ENCODE data around the gene CDK3. TPM values are rescaled to one million over a fixed set of nuclear protein-coding genes. Genes with fewer than 3 reads are reported as not detected.
A peak's percentile ranks its signal among the peaks of the same experiment; 100 is the strongest.

CDK3 gene
- total RNA-seq, 1 experiment from 2014 or later, result 5.2 TPM

- no peaks in the 10 kb centered on the region for H3K27me3 ChIP-seq (replicated peaks; ENCODE audit: control insufficient read depth, insufficient read depth, low read length)
- ChIA-PET CTCF (interaction anchor here (0.6 kb wide), 1 partner anchor 344 kb away, joined by 3 read pairs; no protein-coding TSS in a partner anchor), POLR2A (no interaction called here)
- Mint-ChIP-seq H3K27me3 (ENCODE audit: insufficient read depth, unreplicated experiment) (no peaks in the 10 kb centered on the region), H3K27ac (ENCODE audit: unreplicated experiment) (peak overlapping the region; percentile 50), H3K36me3 (ENCODE audit: insufficient read depth, unreplicated experiment) (peaks cover 8% of the 10 kb centered on the region), H3K9me3 (ENCODE audit: unreplicated experiment) (no peaks in the 10 kb centered on the region), H3K4me1 (ENCODE audit: low read depth, unreplicated experiment) (peaks cover 10% of the 10 kb centered on the region), H3K4me3 (ENCODE audit: unreplicated experiment) (no peak overlapping the region)
- no TSS peak for BruUV-seq (replicated peaks)
- TF ChIP-seq CTCF (IDR thresholded peaks at IDR 0.05; ENCODE audit: insufficient read depth in 1 of 2, low read depth in 1 of 2, low read length in 1 of 2, severe bottlenecking in 1 of 2, unreplicated experiment in 1 of 2), result no peak
- no peaks in the 10 kb centered on the region for H3K36me3 ChIP-seq (ENCODE audit: control insufficient read depth, insufficient read depth, low read length)
- DNase-seq, result no peak
- H3K4me1 ChIP-seq, result peaks cover 11% of the 10 kb centered on the region
- H3K4me3 ChIP-seq (ENCODE audit: low read depth, low read length), result no peak overlapping the region
- H3K9me3 ChIP-seq, result no peaks in the 10 kb centered on the region; the same call in 1 of the 2 replicates
- intact Hi-C loops (cut with micrococcal nuclease; ENCODE audit: unreplicated experiment), result no loop called here
These were observed 26.1 kb downstream of the CDK3 start for GRCh38 chr17:76026714-76027158.

DNA sequence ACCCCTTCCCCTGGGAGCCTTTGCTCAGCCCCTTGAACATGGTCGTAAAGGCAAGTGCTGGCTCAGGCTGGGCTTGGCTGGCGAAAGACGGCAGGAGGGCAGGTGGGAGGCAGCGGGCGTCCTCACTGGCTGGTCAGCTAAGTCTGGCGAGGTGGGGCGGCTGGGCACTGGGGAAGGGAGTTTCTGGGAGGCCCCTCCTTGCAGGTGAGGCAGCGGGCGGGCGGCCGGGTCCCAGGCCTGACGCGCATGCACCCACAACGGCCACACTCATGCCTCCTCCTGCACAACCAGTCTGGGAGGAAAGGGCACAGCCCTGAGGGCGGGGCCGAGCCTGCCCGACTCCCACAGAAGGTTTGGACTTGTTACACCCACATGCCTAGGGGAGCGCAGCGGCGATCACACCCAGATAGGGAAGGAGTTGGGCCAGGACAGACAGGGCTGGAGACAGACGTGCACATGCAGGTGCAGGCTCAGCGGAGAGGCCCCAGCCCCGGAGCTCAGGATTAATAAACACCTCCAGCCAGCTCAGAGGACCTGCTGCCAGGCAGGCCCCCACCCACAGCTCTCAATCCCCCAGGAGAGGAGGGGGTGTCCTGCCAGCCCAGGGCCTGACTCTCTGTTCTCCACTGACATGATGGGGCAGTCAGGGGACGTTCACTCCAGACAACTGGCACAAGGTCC, 26.6 kb downstream of the CDK3 start, which contains the start of gene EVPL:
Gene EVPL (minus strand): TSS at position 148 of the 681 bp plus-strand sequence. CDS start 108 bp downstream, at position 40.
- Histone ChIP-seq H3K36me3 (ENCODE audit: control insufficient read depth, insufficient read depth, low read length) (no peaks in the 10 kb centered on the region), H3K4me3 (ENCODE audit: low read depth, low read length) (no peak within 1 kb of the TSS), H3K27me3 (replicated peaks; ENCODE audit: control insufficient read depth, insufficient read depth, low read length) (no peaks in the 10 kb centered on the region), H3K9me3 (no peaks in the 10 kb centered on the region; the same call in 1 of the 2 replicates), H3K4me1 (peaks cover 11% of the 10 kb centered on the region)
- CTCF ChIA-PET, result interaction anchor here (0.6 to 1.0 kb wide), 2 partner anchors 13 to 343 kb away, joined by 3 read pairs; no protein-coding TSS in a partner anchor
- H3K36me3 Mint-ChIP-seq (ENCODE audit: insufficient read depth, unreplicated experiment), result peaks cover 8% of the 10 kb centered on the region
- H3K27me3 Mint-ChIP-seq (ENCODE audit: insufficient read depth, unreplicated experiment), result no peaks in the 10 kb centered on the region
- TF ChIP-seq CTCF (IDR thresholded peaks at IDR 0.05; ENCODE audit: insufficient read depth in 1 of 2, low read depth in 1 of 2, low read length in 1 of 2, severe bottlenecking in 1 of 2, unreplicated experiment in 1 of 2), result no peak
- no TSS peak for BruUV-seq (replicated peaks)
- H3K9me3 Mint-ChIP-seq (ENCODE audit: unreplicated experiment), result no peaks in the 10 kb centered on the region
- peak in 1 of 2 experiments; percentile 57 for DNase-seq
- no peak within 1 kb of the TSS for H3K4me3 Mint-ChIP-seq (ENCODE audit: unreplicated experiment)
- intact Hi-C loops (cut with micrococcal nuclease; ENCODE audit: unreplicated experiment), result no loop called here
- peak within 1 kb of the TSS; percentile 50 for H3K27ac Mint-ChIP-seq (ENCODE audit: unreplicated experiment)
- POLR2A ChIA-PET, result no interaction called here
- H3K4me1 Mint-ChIP-seq (ENCODE audit: low read depth, unreplicated experiment), result peaks cover 10% of the 10 kb centered on the region

DNA sequence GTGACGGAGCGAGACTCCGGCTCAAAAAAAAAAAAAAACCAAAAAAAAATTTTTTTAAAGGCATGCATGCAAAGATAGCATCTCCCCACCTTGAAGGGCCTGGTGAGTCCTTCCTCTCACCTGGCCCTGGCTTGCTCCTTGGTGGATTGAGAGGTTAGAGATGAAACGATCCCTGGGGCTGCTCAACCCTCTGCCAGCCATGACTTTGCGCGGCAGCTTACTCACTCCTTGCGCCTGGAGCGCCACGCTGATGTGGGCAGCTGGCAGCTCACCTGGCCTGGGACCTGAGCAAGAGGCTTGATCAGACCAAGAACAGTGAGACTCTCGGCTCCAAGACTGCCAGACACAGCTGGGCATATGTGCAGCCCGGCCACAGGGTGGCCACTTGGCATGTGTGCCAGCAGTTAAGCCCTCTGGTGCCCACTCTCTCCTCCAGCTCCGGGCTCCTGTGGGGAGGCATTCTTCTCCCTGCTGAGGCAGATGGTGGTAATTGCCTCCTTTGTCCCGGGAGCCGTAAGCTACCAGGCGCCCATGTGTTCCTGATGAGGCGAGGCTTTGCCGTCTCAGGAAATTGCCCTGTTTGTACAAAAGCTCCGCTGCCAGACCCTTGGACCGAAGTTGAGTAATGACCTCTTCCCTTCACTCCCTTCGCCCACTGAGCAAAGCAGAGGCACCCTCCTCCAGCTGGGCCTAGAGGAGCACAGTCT, 31.6 kb downstream of the CDK3 start:
- Histone ChIP-seq H3K9me3 (peaks cover 3% of the 10 kb centered on the region), H3K36me3 (ENCODE audit: control insufficient read depth, insufficient read depth, low read length) (no peaks in the 10 kb centered on the region), H3K4me1 (peaks cover 11% of the 10 kb centered on the region), H3K27me3 (replicated peaks; ENCODE audit: control insufficient read depth, insufficient read depth, low read length) (no peaks in the 10 kb centered on the region), H3K4me3 (ENCODE audit: low read depth, low read length) (no peak overlapping the region)
- Mint-ChIP-seq H3K9me3 (ENCODE audit: unreplicated experiment) (no peaks in the 10 kb centered on the region), H3K27me3 (ENCODE audit: insufficient read depth, unreplicated experiment) (no peaks in the 10 kb centered on the region), H3K27ac (ENCODE audit: unreplicated experiment) (no peak overlapping the region), H3K4me1 (ENCODE audit: low read depth, unreplicated experiment) (peaks cover 10% of the 10 kb centered on the region), H3K36me3 (ENCODE audit: insufficient read depth, unreplicated experiment) (peaks cover 8% of the 10 kb centered on the region), H3K4me3 (ENCODE audit: unreplicated experiment) (no peak overlapping the region)
- no TSS peak for BruUV-seq (replicated peaks)
- DNase-seq, result no peak
- intact Hi-C loops (cut with micrococcal nuclease; ENCODE audit: unreplicated experiment), result no loop called here
- ChIA-PET POLR2A (no interaction called here), CTCF (no interaction called here)
- TF ChIP-seq CTCF (IDR thresholded peaks at IDR 0.05; ENCODE audit: insufficient read depth in 1 of 2, low read depth in 1 of 2, low read length in 1 of 2, severe bottlenecking in 1 of 2, unreplicated experiment in 1 of 2), result no peak
